Stimulated activated CD4-positive, alpha-beta T cell treated with anti-CD3 and anti-CD28 coated beads, Interleukin-2, amount 100 ng/mL, for 48 hours (primary cell): ENCODE data around the gene TPRG1L.

Source experiments
- DNase-seq, 2 donors: peaks; one replicate each; pipeline ENCODE4 v3.0.0-alpha.2; 2020

The TPRG1L gene

GRCh38 chr1:3594706-3595377 is 30.0 kb upstream of the TPRG1L start:
- no peak for DNase-seq

DNA sequence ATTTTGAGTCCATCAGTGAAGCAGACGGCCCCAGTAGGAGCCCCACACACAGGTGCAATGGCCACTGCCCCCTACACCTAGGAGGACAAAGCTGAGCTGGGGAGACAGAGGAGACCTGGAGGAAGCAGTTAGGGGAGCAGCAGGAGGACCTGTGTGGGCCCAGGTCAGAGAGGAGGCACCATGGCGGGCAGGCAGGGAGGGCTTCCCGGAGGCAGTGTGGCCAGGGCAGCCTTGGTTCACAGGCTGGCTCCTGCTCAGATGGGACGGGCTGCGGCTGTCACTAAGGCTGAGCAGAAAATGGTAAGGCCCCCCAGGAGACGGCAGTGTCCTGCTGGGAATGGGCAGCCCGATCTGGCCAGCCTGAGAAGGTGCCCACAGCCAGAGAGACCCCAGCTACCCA is 28.9 kb upstream of the TPRG1L start:
- no peak for DNase-seq

GRCh38 chr1:3596663-3597598 is 27.9 kb upstream of the TPRG1L start:
- DNase-seq: no peak

DNA sequence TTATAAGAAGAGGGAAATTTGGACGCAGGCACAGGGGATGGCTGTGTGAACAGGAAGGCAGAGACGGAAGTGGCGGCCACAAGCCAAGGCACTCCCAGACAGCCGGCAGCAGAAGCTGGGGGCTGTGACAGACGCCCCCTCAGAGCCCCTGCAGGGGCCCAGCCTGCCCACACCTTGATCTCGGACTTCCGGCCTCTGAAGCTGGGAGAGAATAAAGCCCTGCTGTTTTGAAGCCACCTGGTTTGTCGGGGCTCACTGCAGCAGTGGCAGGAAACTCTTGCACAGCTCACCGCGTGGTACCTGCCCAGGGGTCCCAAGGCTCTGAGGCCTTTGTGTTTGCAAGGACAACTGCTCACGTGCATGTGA is 27.2 kb upstream of the TPRG1L start:
- peak in 1 of 2 donors; percentile 18 for DNase-seq

DNA sequence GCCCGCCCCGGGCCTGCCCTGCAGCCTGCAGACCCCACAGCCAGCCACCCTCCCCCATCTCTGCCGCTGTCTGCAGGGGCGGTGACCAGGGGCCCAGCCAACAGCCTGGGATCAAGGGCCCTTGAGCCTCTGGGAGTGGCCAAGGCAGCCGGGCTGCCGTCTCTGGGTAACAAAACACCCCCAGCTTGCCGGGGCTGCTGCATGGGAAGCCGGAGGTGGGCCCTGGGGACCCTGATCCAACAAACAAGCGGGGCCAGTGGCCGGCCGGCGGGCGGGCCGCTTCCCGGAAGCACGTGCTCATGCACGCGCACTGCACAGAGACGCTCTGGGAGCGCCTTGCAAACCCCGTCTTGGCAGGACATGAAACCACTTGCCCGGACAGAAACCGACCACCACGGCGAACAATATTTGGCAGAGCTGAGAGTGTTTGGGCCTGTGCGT is 26.7 kb upstream of the TPRG1L start:
- no peak for DNase-seq

DNA sequence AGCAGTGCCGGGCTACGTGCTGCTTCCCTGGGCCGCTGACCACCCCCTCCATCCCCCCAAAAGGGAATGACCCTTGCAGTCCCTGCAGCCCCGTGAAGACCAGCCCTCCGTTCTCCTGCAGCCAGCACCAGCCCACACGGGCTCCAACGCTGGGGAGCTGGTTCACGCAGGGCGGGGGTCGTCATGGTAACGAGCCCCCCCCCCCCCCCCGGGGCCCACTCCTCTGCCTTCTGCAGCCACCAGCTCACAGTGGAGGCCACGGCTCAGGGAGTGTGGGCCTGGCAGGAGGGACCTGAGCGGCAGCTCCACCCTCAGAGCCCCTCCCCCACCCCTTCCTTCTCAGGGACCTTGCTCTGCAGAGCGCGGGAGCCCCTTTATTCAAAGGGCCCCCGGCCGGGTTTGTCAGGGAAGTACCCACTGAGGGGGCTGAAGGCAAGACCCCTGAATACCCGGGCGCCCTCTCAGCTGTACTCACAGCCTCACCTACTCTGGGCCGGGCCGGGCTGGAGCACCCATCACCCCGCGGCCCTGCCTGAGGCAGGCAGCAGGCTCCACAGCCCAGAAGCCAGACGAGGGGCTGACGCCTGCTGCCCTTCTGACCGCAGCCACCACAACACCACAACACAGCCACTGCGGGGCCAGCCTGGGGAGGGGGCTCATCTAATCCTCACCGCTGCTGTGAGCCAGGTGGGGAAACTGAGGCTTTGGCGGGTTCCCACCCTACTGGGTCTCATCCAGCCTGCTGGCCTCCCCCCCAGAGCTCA is 26.1 kb upstream of the TPRG1L start:
- DNase-seq: no peak

DNA sequence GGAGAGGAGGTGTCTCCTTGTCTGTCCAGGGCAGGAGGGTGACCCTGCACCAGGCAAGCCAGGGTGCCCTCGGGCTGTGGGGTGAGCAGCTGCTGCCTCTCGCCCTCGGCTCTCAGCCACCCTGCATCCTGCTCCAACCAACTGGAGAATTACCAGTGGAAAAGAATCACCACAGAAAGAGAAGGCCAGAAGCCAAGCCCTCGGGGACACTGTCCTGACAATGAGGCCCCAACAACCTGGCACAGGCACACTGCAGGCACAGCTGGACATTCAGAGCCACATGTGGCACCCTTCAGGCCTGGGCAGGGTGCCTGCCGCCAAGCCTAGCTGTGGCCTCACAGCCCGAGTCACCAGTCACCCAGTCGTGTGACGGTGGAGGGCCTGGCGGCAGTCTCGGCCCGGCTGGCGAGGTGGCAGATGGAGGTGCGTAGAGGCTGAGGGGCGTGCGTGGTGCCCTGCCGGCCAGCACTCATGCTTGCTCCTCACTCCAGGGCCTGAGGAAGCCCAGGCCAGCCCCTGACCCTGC is 25.5 kb upstream of the TPRG1L start:
- DNase-seq: no peak

GRCh38 chr1:3599816-3600215 is 25.0 kb upstream of the TPRG1L start:
- DNase-seq: no peak

DNA sequence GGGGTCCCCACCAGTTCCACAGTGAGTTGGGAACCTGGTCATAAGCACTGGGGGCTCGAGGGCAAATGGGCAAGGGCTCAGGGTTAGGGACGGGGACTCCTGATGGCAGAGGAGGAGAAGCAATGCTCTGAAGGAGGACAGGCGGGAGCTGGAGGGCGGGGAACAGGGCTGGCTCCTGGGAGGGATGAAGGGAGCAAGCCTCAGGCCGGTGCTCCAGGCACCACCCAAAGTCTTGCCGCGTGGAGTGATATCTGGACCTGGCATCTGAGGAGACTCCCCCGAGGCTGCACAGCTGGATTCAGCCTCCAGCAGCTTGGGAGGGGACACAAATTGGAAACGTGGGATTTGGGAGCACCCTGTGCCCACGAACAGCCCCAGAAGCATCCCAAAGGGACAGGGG is 24.5 kb upstream of the TPRG1L start:
- DNase-seq: no peak

DNA sequence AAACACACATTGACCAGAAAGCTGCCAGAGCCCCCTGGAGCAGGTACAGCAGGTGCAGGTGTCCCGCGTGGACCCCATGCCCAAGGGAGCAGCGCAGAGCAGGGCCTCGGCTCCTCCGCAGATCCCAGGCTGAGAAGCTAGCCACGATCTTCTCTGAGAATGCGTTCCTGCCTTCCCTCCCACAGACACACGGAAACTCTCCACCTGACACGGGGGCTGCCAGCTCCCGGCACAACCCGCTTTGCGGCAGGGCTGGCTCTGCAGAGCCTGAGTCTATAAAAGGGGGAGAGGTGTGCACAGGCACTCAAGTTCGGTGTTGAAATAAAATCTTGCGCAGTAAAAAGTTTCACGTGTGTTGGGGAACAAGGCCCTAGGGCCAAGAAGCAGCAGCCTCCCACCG is 23.1 kb upstream of the TPRG1L start:
- no peak for DNase-seq

GRCh38 chr1:3602375-3602774 is 22.4 kb upstream of the TPRG1L start:
- no peak for DNase-seq

DNA sequence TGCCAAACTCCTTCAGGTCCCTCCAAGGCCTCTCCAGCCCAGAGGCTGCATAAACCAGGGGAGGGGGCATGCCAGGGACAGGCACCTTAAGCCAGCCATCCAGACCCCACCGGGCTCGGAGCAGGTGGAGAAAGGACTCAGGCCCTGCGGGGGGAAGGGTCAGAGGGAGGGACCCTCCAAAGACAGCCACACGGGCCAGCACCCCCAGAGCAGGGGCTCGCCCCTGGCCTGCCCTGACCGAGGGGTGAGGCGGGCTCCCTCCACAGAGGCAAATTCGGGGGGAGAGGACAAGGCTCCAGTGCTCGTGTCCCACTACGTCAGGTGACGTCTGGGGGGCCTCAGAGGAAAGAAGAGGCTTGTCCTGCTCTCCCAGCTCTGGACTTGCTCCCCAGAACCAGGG is 21.7 kb upstream of the TPRG1L start:
- DNase-seq: no peak

- DNase-seq: no peak
Measured at GRCh38 chr1:3603571-3604467, 21.0 kb upstream of the TPRG1L start.

- no peak for DNase-seq
Measured at GRCh38 chr1:3604468-3604974, 20.3 kb upstream of the TPRG1L start.

- no peak for DNase-seq
Measured at GRCh38 chr1:3604997-3605823, 19.6 kb upstream of the TPRG1L start.

DNA sequence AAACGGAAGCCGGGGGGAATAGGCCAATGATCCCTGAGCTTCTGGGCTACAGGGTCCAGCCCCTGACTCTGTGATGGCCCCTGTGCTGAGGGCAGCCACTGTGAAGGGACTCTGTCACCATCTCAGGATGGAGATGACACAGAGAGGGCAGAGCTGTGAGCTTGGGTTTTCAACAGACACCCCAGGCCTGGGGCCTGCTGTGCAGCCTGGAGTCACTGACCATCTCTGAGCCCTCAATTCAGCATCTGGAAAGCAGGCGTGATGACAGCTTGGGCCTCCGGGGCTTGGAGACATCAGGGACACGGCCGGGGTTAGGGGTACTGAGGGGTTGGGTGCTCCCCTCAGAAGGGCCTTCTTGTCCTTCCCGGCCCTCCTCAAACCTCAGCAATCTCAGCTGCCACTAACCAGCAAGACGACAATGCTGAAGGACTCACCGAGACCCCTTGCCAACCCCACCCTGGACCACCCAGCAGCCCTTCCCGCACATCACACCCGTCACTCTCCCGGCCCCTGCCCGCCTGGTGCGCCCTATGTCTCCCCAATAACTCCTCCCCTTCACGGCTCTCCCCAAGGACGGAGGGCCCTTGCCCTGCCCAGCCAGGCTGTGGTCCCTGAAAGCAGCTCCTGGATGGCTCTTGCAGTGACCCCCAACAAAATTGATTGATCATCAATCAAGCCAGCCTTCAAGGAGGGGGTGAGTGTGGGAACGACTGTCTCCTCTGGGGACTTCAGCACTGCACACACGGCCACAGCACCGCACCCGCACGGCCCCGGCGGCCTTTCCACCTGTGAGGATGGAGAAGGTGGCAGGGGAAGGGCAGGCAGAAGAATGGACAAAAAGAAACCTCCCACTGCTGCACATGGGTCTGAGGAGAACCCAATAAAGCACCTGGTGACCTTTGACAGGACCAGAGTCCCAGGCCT is 17.8 kb upstream of the TPRG1L start:
- no peak for DNase-seq

GRCh38 chr1:3607703-3608065 is 17.1 kb upstream of the TPRG1L start:
- DNase-seq: no peak

DNA sequence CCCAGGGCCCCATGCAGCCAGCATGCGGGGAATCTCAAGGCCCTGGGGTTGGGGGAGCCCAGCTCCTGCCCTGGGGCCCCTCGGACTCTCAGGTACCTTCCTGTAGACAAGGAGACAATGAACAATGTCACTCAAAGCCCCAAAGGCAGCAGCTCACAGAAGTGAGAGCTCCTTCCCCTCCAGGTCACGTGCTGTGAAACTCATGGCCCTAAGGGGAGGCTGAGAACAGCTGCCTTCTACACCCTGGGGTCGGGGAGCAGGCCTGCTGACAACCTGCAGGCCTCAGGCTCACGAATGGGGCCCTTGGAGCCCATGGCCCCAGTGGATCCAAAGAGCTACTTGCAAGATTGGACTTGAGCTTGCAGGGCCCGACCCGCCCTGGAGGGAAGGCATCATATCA is 16.7 kb upstream of the TPRG1L start:
- no peak for DNase-seq

GRCh38 chr1:3609016-3609768 is 15.6 kb upstream of the TPRG1L start:
- DNase-seq: no peak
